Large intestine (tissue), 3 donors: ENCODE measurements around the gene TRABD2A. TPM values are rescaled to one million over a fixed set of nuclear protein-coding genes. Genes with fewer than 3 reads are reported as not detected.

ENCODE experiments used
- DNase-seq, 2 donors: peaks; one replicate each; pipeline versions ENCODE4 v3.0.0 to v3.0.0-alpha.2; 2013
- H3K27ac ChIP-seq: one replicate; pipeline ENCODE4 v1.5.1; 2013; ENCODE audit warnings: low read length
- H3K27me3 ChIP-seq: 2 replicates; pipeline ENCODE4 v1.6.1; 2013; ENCODE audit warnings: low read length; ENCODE audit not compliant: control insufficient read depth, insufficient read depth
- H3K36me3 ChIP-seq: 2 replicates; pipeline ENCODE4 v1.6.1; 2013; ENCODE audit warnings: low read length; ENCODE audit not compliant: control insufficient read depth, insufficient read depth
- H3K4me1 ChIP-seq: one replicate; pipeline ENCODE4 v1.6.1; 2013; ENCODE audit warnings: low read length; ENCODE audit not compliant: control insufficient read depth, insufficient read depth
- H3K4me3 ChIP-seq: one replicate; pipeline ENCODE4 v1.5.1; 2013; ENCODE audit warnings: low read length
- H3K9me3 ChIP-seq: one replicate; pipeline ENCODE4 v1.6.1; 2013; ENCODE audit warnings: mild to moderate bottlenecking, low read depth, low read length, moderate library complexity; ENCODE audit not compliant: control insufficient read depth
- WGBS: methylation state at CpG from one replicate; pipeline ENCODE4 v1.1.5; 2013; ENCODE audit warnings: low lambda C conversion rate; ENCODE audit not compliant: insufficient coverage; 5-methylcytosine and 5-hydroxymethylcytosine counted together
- polyA plus RNA-seq: library from polyadenylated mRNA; unstranded; fragments of 120-200 nt; gene quantifications from one replicate; pipeline ENCODE4 v1.2.1, GENCODE V29; 2013

The TRABD2A gene
- polyA plus RNA-seq, 1 donor, result 18.0 TPM

GRCh38 chr2:84799772-84800171 lies 81.1 kb downstream of the TRABD2A start:
- H3K36me3 ChIP-seq, result no peaks in the 10 kb centered on the region
- no peak overlapping the region for H3K27ac ChIP-seq
- DNase-seq, result no peak
- no CpG with 5 or more reads among the region's 1 CpG for WGBS
- no peaks in the 10 kb centered on the region for H3K27me3 ChIP-seq
- H3K4me3 ChIP-seq, result no peak overlapping the region
- no peaks in the 10 kb centered on the region for H3K9me3 ChIP-seq
- no peaks in the 10 kb centered on the region for H3K4me1 ChIP-seq

GRCh38 chr2:84797271-84797670 lies 83.6 kb downstream of the TRABD2A start:
- Histone ChIP-seq H3K4me3 (no peak overlapping the region), H3K4me1 (no peaks in the 10 kb centered on the region), H3K27me3 (no peaks in the 10 kb centered on the region), H3K9me3 (no peaks in the 10 kb centered on the region), H3K36me3 (no peaks in the 10 kb centered on the region), H3K27ac (no peak overlapping the region)
- no peak for DNase-seq
- WGBS, result no CpG with 5 or more reads among the region's 3 CpGs

- no peak for DNase-seq
- Histone ChIP-seq H3K4me3 (no peak overlapping the region), H3K9me3 (no peaks in the 10 kb centered on the region), H3K4me1 (no peaks in the 10 kb centered on the region), H3K27ac (no peak overlapping the region), H3K36me3 (no peaks in the 10 kb centered on the region), H3K27me3 (no peaks in the 10 kb centered on the region)
These were observed 84.1 kb downstream of the TRABD2A start for GRCh38 chr2:84796798-84797197.

- DNase-seq, result no peak
- Histone ChIP-seq H3K9me3 (no peaks in the 10 kb centered on the region), H3K4me1 (no peaks in the 10 kb centered on the region), H3K4me3 (no peak overlapping the region), H3K27ac (no peak overlapping the region), H3K36me3 (no peaks in the 10 kb centered on the region), H3K27me3 (no peaks in the 10 kb centered on the region)
- WGBS, result no CpG with 5 or more reads among the region's 4 CpGs
These were observed 87.2 kb downstream of the TRABD2A start for GRCh38 chr2:84793641-84794040.

- H3K9me3 ChIP-seq, result no peaks in the 10 kb centered on the region
- no peak overlapping the region for H3K4me3 ChIP-seq
- no peaks in the 10 kb centered on the region for H3K27me3 ChIP-seq
- H3K36me3 ChIP-seq, result no peaks in the 10 kb centered on the region
- no peak overlapping the region for H3K27ac ChIP-seq
- no peak for DNase-seq
- WGBS, result no CpG with 5 or more reads among the region's 6 CpGs
- no peaks in the 10 kb centered on the region for H3K4me1 ChIP-seq
These were observed 87.9 kb downstream of the TRABD2A start for GRCh38 chr2:84792856-84793522.

- no peak overlapping the region for H3K4me3 ChIP-seq
- no peaks in the 10 kb centered on the region for H3K27me3 ChIP-seq
These were observed 92.4 kb downstream of the TRABD2A start for GRCh38 chr2:84788498-84788897.

GRCh38 chr2:84788027-84788426 lies 92.9 kb downstream of the TRABD2A start:
- DNase-seq, result no peak
- Histone ChIP-seq H3K27ac (no peak overlapping the region), H3K9me3 (no peaks in the 10 kb centered on the region), H3K4me3 (no peak overlapping the region), H3K36me3 (no peaks in the 10 kb centered on the region), H3K4me1 (no peaks in the 10 kb centered on the region), H3K27me3 (no peaks in the 10 kb centered on the region)
- no CpG with 5 or more reads among the region's 1 CpG for WGBS

More at GRCh38 chr2:84788498-84788897, 92.4 kb downstream of the TRABD2A start:
- no peak for DNase-seq
- 100% methylated on average over 1 of the region's 3 CpGs for WGBS
- Histone ChIP-seq H3K4me1 (no peaks in the 10 kb centered on the region), H3K27ac (no peak overlapping the region), H3K9me3 (no peaks in the 10 kb centered on the region), H3K36me3 (no peaks in the 10 kb centered on the region)

- H3K27me3 ChIP-seq, result no peaks in the 10 kb centered on the region
- H3K4me1 ChIP-seq, result peaks cover 8% of the 10 kb centered on the region
- no peak for DNase-seq
- no peaks in the 10 kb centered on the region for H3K9me3 ChIP-seq
- H3K27ac ChIP-seq, result no peak overlapping the region
- H3K4me3 ChIP-seq, result no peak overlapping the region
- no peaks in the 10 kb centered on the region for H3K36me3 ChIP-seq
These were observed 94.3 kb downstream of the TRABD2A start for GRCh38 chr2:84786601-84787000.

- no peaks in the 10 kb centered on the region for H3K27me3 ChIP-seq
- 90% methylated on average over 2 of the region's 4 CpGs for WGBS
- no peaks in the 10 kb centered on the region for H3K36me3 ChIP-seq
- DNase-seq, result no peak
- H3K27ac ChIP-seq, result no peak overlapping the region
- no peak overlapping the region for H3K4me3 ChIP-seq
- peaks cover 8% of the 10 kb centered on the region for H3K4me1 ChIP-seq
- no peaks in the 10 kb centered on the region for H3K9me3 ChIP-seq
These were observed 94.9 kb downstream of the TRABD2A start for GRCh38 chr2:84785950-84786349.

GRCh38 chr2:84782717-84783442 lies 98.0 kb downstream of the TRABD2A start:
- peak in 1 of 2 donors; percentile 12 for DNase-seq
- Histone ChIP-seq H3K4me3 (no peak overlapping the region), H3K27ac (peak overlapping the region; percentile 1), H3K27me3 (no peaks in the 10 kb centered on the region), H3K36me3 (no peaks in the 10 kb centered on the region), H3K9me3 (no peaks in the 10 kb centered on the region), H3K4me1 (peaks cover 8% of the 10 kb centered on the region)
- WGBS, result no CpG with 5 or more reads among the region's 1 CpG
